BJ (cell line): ENCODE results near the gene TNRC6C. TPM values are rescaled to one million over a fixed set of nuclear protein-coding genes. Genes with fewer than 3 reads are reported as not detected.
"Not testable (repeated sequence)": the region's sequence is repeated elsewhere in the genome, so short reads cannot be mapped to it uniquely, and the experiment has no call there.

Experiments used
- CTCF ChIA-PET: fragments of 350-600 bp; formaldehyde crosslinking; extraction: SDS; loops from one replicate; lab custom pipeline; 2021; ENCODE audit warnings: antibody characterized with exemption, inconsistent platforms; lab: Yijun Ruan, JAX
- POLR2A ChIA-PET: fragments of 300-600 bp; sonication (Branson Sonifier 250); formaldehyde crosslinking; extraction: SDS; loops from one replicate; lab custom pipeline; 2021; ENCODE audit warnings: antibody characterized with exemption; lab: Charles Lee
- DNase-seq: peaks from one replicate; pipeline ENCODE4 v3.0.0-alpha.2; 2011; ENCODE audit warnings: low read depth
- H3K27me3 ChIP-seq: 2 replicates; pipeline ENCODE4 v1.6.0; 2011; ENCODE audit warnings: low read length; ENCODE audit not compliant: control insufficient read depth, insufficient read depth
- H3K36me3 ChIP-seq: 2 replicates; pipeline ENCODE4 v1.5.1; 2011; ENCODE audit warnings: low read length; ENCODE audit not compliant: control insufficient read depth, insufficient read depth
- H3K4me3 ChIP-seq: 2 replicates; pipeline ENCODE4 v1.5.1; 2011; ENCODE audit warnings: low read depth, mild to moderate bottlenecking, control low read depth, low read length
- polyA plus RNA-seq: library from polyadenylated mRNA; depleted of rRNA; stranded (reverse); fragments of >200 nt; gene quantifications from 2 replicates; pipeline ENCODE4 v1.2.3, GENCODE V29; 2011
- TF ChIP-seq, protein P1 (sequence below): IDR thresholded peaks from 2 replicates; pipeline ENCODE4 v1.5.1; 2011; ENCODE audit warnings: low read depth, mild to moderate bottlenecking, control low read depth, inconsistent platforms, low read length, moderate library complexity; ENCODE audit not compliant: insufficient read depth

Gene TNRC6C
- polyA plus RNA-seq, 1 experiment, result 0.91 TPM

DNA sequence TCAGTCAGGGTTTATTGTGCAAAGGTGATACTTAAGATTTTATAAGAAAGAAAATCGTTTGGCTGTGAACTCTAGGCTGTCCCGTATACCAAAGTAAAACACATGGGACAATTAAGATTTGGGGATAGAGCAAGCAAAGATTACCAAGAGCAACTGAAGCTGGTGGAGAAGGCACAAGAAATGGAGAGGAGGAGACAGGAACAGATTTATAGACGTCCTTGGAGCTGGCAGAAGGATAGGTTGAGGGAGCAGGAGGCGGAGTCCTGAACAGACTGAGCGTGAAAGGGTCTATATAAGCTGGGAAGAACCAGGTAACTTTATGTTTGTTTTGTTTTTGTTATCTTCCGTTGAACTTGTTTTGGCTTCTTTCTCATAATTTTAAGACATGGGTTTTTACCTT, 3.8 kb downstream of the TNRC6C start:
- no peak for DNase-seq
- POLR2A ChIA-PET, result no interaction called here
- TF ChIP-seq, protein P1, sequence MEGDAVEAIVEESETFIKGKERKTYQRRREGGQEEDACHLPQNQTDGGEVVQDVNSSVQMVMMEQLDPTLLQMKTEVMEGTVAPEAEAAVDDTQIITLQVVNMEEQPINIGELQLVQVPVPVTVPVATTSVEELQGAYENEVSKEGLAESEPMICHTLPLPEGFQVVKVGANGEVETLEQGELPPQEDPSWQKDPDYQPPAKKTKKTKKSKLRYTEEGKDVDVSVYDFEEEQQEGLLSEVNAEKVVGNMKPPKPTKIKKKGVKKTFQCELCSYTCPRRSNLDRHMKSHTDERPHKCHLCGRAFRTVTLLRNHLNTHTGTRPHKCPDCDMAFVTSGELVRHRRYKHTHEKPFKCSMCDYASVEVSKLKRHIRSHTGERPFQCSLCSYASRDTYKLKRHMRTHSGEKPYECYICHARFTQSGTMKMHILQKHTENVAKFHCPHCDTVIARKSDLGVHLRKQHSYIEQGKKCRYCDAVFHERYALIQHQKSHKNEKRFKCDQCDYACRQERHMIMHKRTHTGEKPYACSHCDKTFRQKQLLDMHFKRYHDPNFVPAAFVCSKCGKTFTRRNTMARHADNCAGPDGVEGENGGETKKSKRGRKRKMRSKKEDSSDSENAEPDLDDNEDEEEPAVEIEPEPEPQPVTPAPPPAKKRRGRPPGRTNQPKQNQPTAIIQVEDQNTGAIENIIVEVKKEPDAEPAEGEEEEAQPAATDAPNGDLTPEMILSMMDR, result no peak
- Histone ChIP-seq H3K4me3 (no peak overlapping the region), H3K36me3 (no peaks in the 10 kb centered on the region), H3K27me3 (no peaks in the 10 kb centered on the region)
- CTCF ChIA-PET, result interaction anchor here (0.9 to 1.2 kb wide), 3 partner anchors 51 to 74 kb away, joined by 3 to 4 read pairs (median 3); no protein-coding TSS in a partner anchor

- H3K4me3 ChIP-seq, result no peak overlapping the region
- TF ChIP-seq, protein P1, result no peak
- POLR2A ChIA-PET, result no interaction called here
- peak; percentile 54 for DNase-seq
- no peaks in the 10 kb centered on the region for H3K27me3 ChIP-seq
- no peaks in the 10 kb centered on the region for H3K36me3 ChIP-seq
- CTCF ChIA-PET, result interaction anchor here (0.8 to 1.2 kb wide), 4 partner anchors 21 to 421 kb away, joined by 3 to 4 read pairs (median 4); no protein-coding TSS in a partner anchor
Observed at GRCh38 chr17:77963441-77963840, 4.9 kb downstream of the TNRC6C start.

GRCh38 chr17:77965352-77965751, 6.8 kb downstream of the TNRC6C start:
- CTCF ChIA-PET, result interaction anchor here (0.8 to 2.2 kb wide), 5 partner anchors 20 to 64 kb away, joined by 3 to 7 read pairs (median 4); no protein-coding TSS in a partner anchor
- POLR2A ChIA-PET, result interaction anchor here (0.5 kb wide), 1 partner anchor 228 kb away, joined by 3 read pairs; no protein-coding TSS in a partner anchor
- H3K27me3 ChIP-seq, result no peaks in the 10 kb centered on the region
- TF ChIP-seq, protein P1, result no peak
- H3K4me3 ChIP-seq, result no peak overlapping the region
- no peak for DNase-seq
- no peaks in the 10 kb centered on the region for H3K36me3 ChIP-seq

DNA sequence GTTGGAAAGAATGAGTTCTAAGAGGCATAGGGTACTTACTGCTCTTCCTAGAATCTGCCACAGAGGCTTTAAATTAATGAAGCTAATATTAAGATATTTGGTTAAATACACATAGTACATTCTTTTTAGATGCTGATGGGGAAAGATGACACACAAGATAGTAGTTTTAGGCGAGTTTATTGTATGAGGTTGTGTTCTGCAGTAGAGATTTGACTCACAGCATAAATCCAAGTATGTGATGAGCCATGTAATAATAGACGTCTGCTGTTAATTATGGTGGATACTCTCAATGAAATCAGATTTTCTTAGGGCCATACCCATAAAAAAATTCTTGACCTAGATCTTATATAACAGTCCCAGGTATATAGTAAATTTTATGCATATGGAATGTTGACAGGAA, 8.0 kb downstream of the TNRC6C start:
- Histone ChIP-seq H3K27me3 (no peaks in the 10 kb centered on the region), H3K4me3 (no peak overlapping the region), H3K36me3 (no peaks in the 10 kb centered on the region)
- ChIA-PET POLR2A (no interaction called here), CTCF (interaction anchor here (1.4 to 2.2 kb wide), 3 partner anchors 19 to 53 kb away, joined by 4 to 7 read pairs (median 6); no protein-coding TSS in a partner anchor)
- DNase-seq, result no peak
- TF ChIP-seq, protein P1, result no peak

GRCh38 chr17:77968788-77969187, 10.3 kb downstream of the TNRC6C start:
- TF ChIP-seq, protein P1, result no peak
- Histone ChIP-seq H3K27me3 (no peaks in the 10 kb centered on the region), H3K36me3 (no peaks in the 10 kb centered on the region), H3K4me3 (no peak overlapping the region)
- POLR2A ChIA-PET, result no interaction called here
- CTCF ChIA-PET, result interaction anchor here (1.8 kb wide), 1 partner anchor 45 kb away, joined by 6 read pairs; no protein-coding TSS in a partner anchor
- no peak for DNase-seq

- CTCF ChIA-PET, result interaction anchor here (0.8 to 1.1 kb wide), 3 partner anchors 19 to 47 kb away, joined by 3 read pairs; no protein-coding TSS in a partner anchor
- POLR2A ChIA-PET, result not testable (repeated sequence)
Observed at GRCh38 chr17:77972271-77972670, 13.8 kb downstream of the TNRC6C start.

More at GRCh38 chr17:77972271-77972670, 13.8 kb downstream of the TNRC6C start:
- H3K36me3 ChIP-seq, DNase-seq, H3K4me3 ChIP-seq, H3K27me3 ChIP-seq: not testable (repeated sequence)
